GM19239 (cell line): ENCODE measurements around the gene SWT1.
"Not testable (repeated sequence)": the region's sequence is repeated elsewhere in the genome, so short reads cannot be mapped to it uniquely, and the experiment has no call there.

ENCODE experiments used
- DNase-seq: peaks from one replicate; pipeline ENCODE4 v3.0.0; 2011; ENCODE audit warnings: low spot score; ENCODE audit not compliant: insufficient read length
- FAIRE-seq: peaks from 2 replicates; lab custom pipeline; 2011; peaks lifted over from hg19 to GRCh38; lab: Jason Lieb, UNC

The SWT1 gene

GRCh38 chr1:185241127-185241526 is 84.2 kb downstream of the SWT1 start:
- no peak for FAIRE-seq

GRCh38 chr1:185244015-185244747 is 87.2 kb downstream of the SWT1 start:
- no peak for DNase-seq
- FAIRE-seq, result no peak

More at GRCh38 chr1:185241127-185241526, 84.2 kb downstream of the SWT1 start:
- no peak for DNase-seq

- DNase-seq (no peak), FAIRE-seq (no peak)
Observed at GRCh38 chr1:185245466-185245865, 88.5 kb downstream of the SWT1 start.

- DNase-seq (no peak), FAIRE-seq (no peak)
Observed at GRCh38 chr1:185249563-185249962, 92.6 kb downstream of the SWT1 start.

GRCh38 chr1:185250063-185250462 is 93.1 kb downstream of the SWT1 start:
- DNase-seq (no peak), FAIRE-seq (no peak)

- not testable (repeated sequence) for DNase-seq, FAIRE-seq
Observed at GRCh38 chr1:185251928-185252327, 95.0 kb downstream of the SWT1 start.

- not testable (repeated sequence) for FAIRE-seq, DNase-seq
Observed at GRCh38 chr1:185252404-185252803, 95.4 kb downstream of the SWT1 start.

- FAIRE-seq, DNase-seq: not testable (repeated sequence)
Observed at GRCh38 chr1:185255595-185255994, 98.6 kb downstream of the SWT1 start.

GRCh38 chr1:185257116-185257949 is 100.4 kb downstream of the SWT1 start:
- not testable (repeated sequence) for FAIRE-seq, DNase-seq

GRCh38 chr1:185257950-185258208 is 100.9 kb downstream of the SWT1 start:
- DNase-seq (no peak), FAIRE-seq (no peak)

GRCh38 chr1:185258676-185259075 is 101.7 kb downstream of the SWT1 start:
- no peak for FAIRE-seq
- no peak for DNase-seq

GRCh38 chr1:185260611-185261010 is 103.6 kb downstream of the SWT1 start:
- FAIRE-seq (no peak), DNase-seq (no peak)

- no peak for FAIRE-seq
Observed at GRCh38 chr1:185262151-185262550, 105.2 kb downstream of the SWT1 start.

GRCh38 chr1:185263292-185263691 is 106.3 kb downstream of the SWT1 start:
- DNase-seq, result no peak
- FAIRE-seq, result no peak

More at GRCh38 chr1:185262151-185262550, 105.2 kb downstream of the SWT1 start:
- DNase-seq, result no peak

GRCh38 chr1:185263780-185264179 is 106.8 kb downstream of the SWT1 start:
- FAIRE-seq (no peak), DNase-seq (no peak)

- FAIRE-seq, result no peak
- DNase-seq, result no peak
Observed at GRCh38 chr1:185265314-185265713, 108.3 kb downstream of the SWT1 start.

GRCh38 chr1:185267301-185267700 is 110.3 kb downstream of the SWT1 start:
- FAIRE-seq, result no peak
- DNase-seq, result no peak

GRCh38 chr1:185267701-185268100 is 110.7 kb downstream of the SWT1 start:
- no peak for FAIRE-seq
- no peak for DNase-seq

GRCh38 chr1:185268352-185268751 is 111.4 kb downstream of the SWT1 start:
- DNase-seq (no peak), FAIRE-seq (no peak)

- FAIRE-seq (no peak), DNase-seq (no peak)
Observed at GRCh38 chr1:185271921-185272320, 115.0 kb downstream of the SWT1 start.

- DNase-seq, result no peak
- FAIRE-seq, result no peak
Observed at GRCh38 chr1:185279571-185279970, 122.6 kb downstream of the SWT1 start.
